NCI-H1092 (cell line): ENCODE measurements around the gene ARHGEF3.

Experiments
- DNase-seq: peaks from one replicate; lab custom pipeline; 2025; lab: John Stamatoyannopoulos, UW

Gene ARHGEF3, protein sequence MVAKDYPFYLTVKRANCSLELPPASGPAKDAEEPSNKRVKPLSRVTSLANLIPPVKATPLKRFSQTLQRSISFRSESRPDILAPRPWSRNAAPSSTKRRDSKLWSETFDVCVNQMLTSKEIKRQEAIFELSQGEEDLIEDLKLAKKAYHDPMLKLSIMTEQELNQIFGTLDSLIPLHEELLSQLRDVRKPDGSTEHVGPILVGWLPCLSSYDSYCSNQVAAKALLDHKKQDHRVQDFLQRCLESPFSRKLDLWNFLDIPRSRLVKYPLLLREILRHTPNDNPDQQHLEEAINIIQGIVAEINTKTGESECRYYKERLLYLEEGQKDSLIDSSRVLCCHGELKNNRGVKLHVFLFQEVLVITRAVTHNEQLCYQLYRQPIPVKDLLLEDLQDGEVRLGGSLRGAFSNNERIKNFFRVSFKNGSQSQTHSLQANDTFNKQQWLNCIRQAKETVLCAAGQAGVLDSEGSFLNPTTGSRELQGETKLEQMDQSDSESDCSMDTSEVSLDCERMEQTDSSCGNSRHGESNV

GRCh38 chr3:56801662-56802377, at the start of gene ARHGEF3:
ARHGEF3 (minus strand) TSS chr3:56801949; CDS start chr3:56801798, 151 bp downstream.
- peak; percentile 43 for DNase-seq

GRCh38 chr3:56849698-56850097, 47.9 kb upstream of the ARHGEF3 start:
- no peak for DNase-seq

- DNase-seq: no peak
Measured at GRCh38 chr3:56845505-56845904, 43.8 kb upstream of the ARHGEF3 start.

- DNase-seq: no peak
Measured at GRCh38 chr3:56844536-56844935, 42.8 kb upstream of the ARHGEF3 start.

GRCh38 chr3:56839784-56840715, 38.3 kb upstream of the ARHGEF3 start:
- no peak for DNase-seq

DNA sequence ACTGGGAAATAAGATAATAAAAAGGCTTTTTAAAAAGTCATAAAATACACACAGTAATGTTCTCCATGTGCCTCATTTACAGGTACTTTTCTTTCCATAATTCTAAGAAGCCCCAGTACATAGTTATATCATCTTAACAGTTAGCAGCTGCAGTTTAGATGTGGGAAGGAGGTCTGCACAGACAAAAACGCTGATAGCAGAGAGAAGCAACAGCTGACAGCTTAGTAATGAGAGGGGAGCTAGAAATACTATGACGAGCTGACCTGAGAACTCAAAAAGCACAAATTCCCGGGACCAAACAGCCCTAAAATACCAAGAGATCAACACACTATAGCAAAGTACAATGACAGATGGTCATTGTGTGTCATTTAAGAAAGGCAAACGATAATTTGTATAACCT, 36.7 kb upstream of the ARHGEF3 start:
- no peak for DNase-seq

GRCh38 chr3:56837196-56837955, 35.6 kb upstream of the ARHGEF3 start:
- DNase-seq: no peak

GRCh38 chr3:56836276-56837163, 34.8 kb upstream of the ARHGEF3 start:
- DNase-seq: no peak

GRCh38 chr3:56835650-56836227, 34.0 kb upstream of the ARHGEF3 start:
- no peak for DNase-seq

- DNase-seq: no peak
Measured at GRCh38 chr3:56833536-56833935, 31.8 kb upstream of the ARHGEF3 start.

DNA sequence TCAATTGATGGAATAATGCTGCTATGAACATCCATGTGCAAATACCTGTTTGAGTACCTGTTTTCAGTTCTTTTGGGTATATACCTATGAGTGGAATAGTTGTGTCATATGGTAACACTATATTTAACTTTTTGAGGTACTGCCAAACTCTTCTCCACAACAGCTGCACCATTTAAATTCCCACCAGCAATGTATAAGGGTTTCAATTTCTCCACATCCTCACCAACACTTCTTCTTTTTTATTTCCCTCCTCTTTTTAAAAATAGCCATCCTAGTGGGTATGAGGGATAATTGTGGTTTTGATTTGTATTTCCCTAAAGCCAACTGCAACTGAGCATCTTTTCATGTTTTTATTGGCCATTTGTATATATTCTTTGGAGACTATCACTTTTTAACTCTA, 31.3 kb upstream of the ARHGEF3 start:
- DNase-seq: no peak

DNA sequence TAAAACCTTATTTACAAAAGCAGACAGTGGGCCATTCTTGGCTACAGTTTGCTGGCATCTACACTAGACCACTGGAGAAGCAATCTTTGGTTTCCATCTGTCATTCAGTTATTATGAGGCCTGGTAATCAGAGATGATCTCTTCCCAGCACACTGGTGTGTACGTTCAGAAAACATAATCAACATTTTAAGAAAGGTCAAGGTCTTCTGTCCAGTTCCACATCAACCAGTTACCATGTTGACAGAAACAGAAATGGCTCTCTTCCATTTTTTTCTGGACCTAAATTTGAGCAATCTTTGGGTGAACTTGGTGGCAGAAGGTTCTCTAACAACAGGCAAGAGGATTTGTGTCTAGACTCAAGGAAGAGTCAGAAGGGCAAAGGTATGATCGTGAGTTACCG, 29.8 kb upstream of the ARHGEF3 start:
- no peak for DNase-seq

DNA sequence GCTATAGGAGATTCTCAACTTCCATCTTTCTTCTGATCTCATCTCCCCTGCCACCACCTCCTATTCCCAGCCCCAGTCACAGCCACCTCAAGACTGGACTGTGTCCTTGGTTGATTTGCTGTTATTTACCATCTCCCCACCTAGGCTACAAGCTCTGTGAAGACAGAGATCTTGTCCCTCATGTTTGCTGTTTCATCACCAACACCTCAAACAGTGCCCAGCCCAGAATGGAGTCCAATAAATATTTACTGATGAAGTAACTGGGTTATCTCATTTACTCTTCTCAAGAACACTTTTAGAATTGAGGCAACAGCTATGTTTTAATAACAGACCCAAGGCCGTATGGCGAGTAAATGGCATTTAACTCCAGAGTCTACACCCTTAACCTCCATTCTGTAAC, 29.1 kb upstream of the ARHGEF3 start:
- no peak for DNase-seq

- DNase-seq: no peak
Measured at GRCh38 chr3:56829533-56829932, 27.8 kb upstream of the ARHGEF3 start.

DNA sequence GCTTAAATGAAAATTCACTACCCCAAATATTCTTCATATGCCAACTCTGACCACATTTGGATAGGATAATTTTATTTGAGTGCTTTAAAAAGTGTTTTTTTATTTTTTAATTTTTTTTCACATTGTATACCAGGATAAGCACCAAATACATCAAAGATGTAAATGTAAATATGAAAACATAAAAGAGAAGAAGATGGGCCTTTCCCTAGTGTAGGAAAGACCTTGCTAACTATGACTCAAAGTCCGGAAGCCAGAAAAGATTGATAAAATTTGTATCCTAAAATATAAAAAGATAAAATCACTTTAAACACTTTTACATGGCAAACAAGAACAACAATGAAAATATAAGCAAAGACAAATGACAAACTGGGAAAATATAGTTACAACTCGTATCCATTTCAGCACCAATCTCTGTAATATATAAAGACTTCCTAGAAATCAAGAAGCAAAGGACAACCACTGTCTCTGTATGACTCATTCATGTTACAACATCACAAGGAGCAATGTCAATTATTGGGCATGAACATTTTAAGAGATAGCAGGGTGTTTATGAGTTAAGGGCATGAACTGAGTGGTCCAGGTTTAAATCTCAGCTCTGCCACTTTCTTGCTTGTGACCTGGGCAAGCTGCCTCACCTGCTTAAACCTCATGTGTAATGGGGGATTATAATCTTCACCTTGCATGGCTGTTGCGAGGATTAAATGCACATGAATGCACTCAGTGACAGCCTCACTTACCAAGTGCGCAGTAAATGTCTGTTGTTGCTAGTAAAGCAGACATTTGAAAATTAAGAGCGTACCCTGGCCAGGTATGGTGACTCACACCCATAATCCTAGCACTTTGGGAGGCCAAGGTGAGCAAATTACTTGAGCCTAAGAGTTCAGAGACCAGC, 25.3 kb upstream of the ARHGEF3 start:
- DNase-seq: no peak

GRCh38 chr3:56825567-56826438, 24.1 kb upstream of the ARHGEF3 start:
- DNase-seq: peak; percentile 5

DNA sequence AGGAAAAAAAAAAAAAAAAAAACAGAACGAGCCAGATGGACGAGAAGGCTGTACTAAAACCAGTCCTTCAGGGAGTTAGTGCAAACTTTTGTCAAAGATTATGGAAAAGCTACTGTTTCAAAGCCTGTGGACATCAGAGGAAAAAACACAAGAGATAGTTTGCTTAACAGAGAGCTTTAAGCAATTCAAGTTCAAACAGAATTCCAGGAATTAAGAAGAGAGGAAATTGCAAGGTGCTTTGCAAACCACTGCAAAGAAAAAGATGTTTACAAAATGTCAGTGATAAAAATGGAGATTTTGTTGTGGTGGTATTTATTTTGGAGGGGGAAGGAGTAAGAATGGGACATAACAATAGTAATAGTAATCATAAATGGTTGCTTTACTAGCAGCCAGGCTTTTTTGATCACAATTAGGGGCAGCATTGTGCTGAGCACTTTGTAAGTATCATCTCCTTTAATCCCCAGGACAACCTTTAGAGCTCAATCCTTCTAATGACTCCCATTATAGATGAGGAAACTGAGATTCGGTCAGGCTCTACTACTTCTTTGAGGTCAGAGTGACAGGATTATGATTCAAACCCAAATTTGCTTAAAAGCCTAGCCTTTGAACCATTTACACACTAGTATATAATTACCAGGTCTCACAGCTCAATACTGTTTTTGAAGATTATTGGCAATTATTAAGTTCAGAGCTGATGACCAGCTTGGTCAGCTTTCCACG, 22.4 kb upstream of the ARHGEF3 start:
- no peak for DNase-seq
